Measurements from ENCODE around the gene RPEL1. TPM values are rescaled to one million over a fixed set of nuclear protein-coding genes. Genes with fewer than 3 reads are reported as not detected.

Gene RPEL1
- total and polyA plus RNA-seq, 2 of the 8 experiments (the other 6 are each of a cell fraction or from before 2014, with no cell fraction given): 0.12 TPM; not detected in 1

- Histone ChIP-seq H3K79me1 (ENCODE audit: low read depth, low read length) (no peaks in the 10 kb centered on the region), H3K4me2 (ENCODE audit: insufficient read depth in 1 of 2, low read depth in 2 of 2, low read length in 2 of 2) (no peak overlapping the region), H4K91ac (replicated peaks; ENCODE audit: insufficient read length, low read length) (no peak overlapping the region), H3K4me3 (ENCODE audit: extremely low read depth in 1 of 4, insufficient read depth in 2 of 4, low read depth in 3 of 4, low read length in 4 of 4) (no peak overlapping the region), H4K5ac (ENCODE audit: insufficient read length, low read depth, low read length) (no peak overlapping the region), H4K8ac (ENCODE audit: extremely low read depth, insufficient read depth, low read length) (no peak overlapping the region; the same call in 1 of the 2 replicates), H2BK120ac (replicated peaks; ENCODE audit: low read depth, low read length) (peak overlapping the region; percentile 2), H3K56ac (replicated peaks; ENCODE audit: insufficient read length, low read depth, low read length) (no peak overlapping the region), H3K4me1 (replicated peaks in 1 of 4; ENCODE audit: control insufficient read depth in 3 of 4, insufficient read depth in 4 of 4, low read length in 3 of 4) (peaks cover 0 to 18% (median 2%) of the 10 kb centered on the region in 4 experiments; a peak in 3 of 7 replicates), H2BK20ac (ENCODE audit: low read length) (peak overlapping the region; percentile 87; the same call in 1 of the 2 replicates), H2BK15ac (ENCODE audit: low read length) (no peak overlapping the region), H3K27me3 (replicated peaks in 1 of 4; ENCODE audit: control insufficient read depth in 3 of 4, extremely low read depth in 1 of 4, insufficient read depth in 3 of 4, low read length in 3 of 4) (no peaks in the 10 kb centered on the region; a peak in 1 of 7 replicates), H3K9ac (replicated peaks in 1 of 4; ENCODE audit: extremely low read depth in 1 of 4, low read depth in 3 of 4, low read length in 3 of 4) (no peak overlapping the region), H3K18ac (ENCODE audit: extremely low read depth, low read length) (no peak overlapping the region), H3K79me2 (ENCODE audit: control insufficient read depth in 1 of 2, insufficient read depth in 2 of 2, low read length in 2 of 2) (no peaks in the 10 kb centered on the region), H3K27ac (ENCODE audit: low read depth, low read length) (no peak overlapping the region), H3K14ac (ENCODE audit: insufficient read length) (no peak overlapping the region), H3K23me2 (ENCODE audit: low read depth, low read length) (no peaks in the 10 kb centered on the region), H4K20me1 (replicated peaks in 1 of 2; ENCODE audit: control insufficient read depth in 1 of 2, insufficient read depth in 2 of 2, low read length in 2 of 2) (no peaks in the 10 kb centered on the region), H2AFZ (ENCODE audit: low read length) (peak overlapping the region; percentile 63; the same call in 1 of the 2 replicates), H3K36me3 (ENCODE audit: control insufficient read depth in 2 of 4, insufficient read depth in 4 of 4, low read length in 3 of 4) (no peaks in the 10 kb centered on the region), H3K4ac (replicated peaks; ENCODE audit: insufficient read length, low read depth, low read length) (peak overlapping the region; percentile 3), H2BK5ac (ENCODE audit: low read depth, low read length) (peak overlapping the region; percentile 76; the same call in 1 of the 2 replicates), H3K9me3 (ENCODE audit: insufficient read depth in 2 of 2, low read depth in 1 of 2, low read length in 1 of 2) (no peaks in the 10 kb centered on the region), H2AK5ac (ENCODE audit: low read depth, low read length) (no peak overlapping the region), H2BK12ac (ENCODE audit: low read depth, low read length) (peak overlapping the region; percentile 70), H3K23ac (ENCODE audit: insufficient read length) (no peak overlapping the region)
- CTCF ChIA-PET (ENCODE audit: partially characterized antibody): no interaction called here
- POLR2A ChIA-PET (ENCODE audit: partially characterized antibody): interaction anchor here (2.3 kb wide), 1 partner anchor 29 kb away, joined by 11 read pairs; no protein-coding TSS in a partner anchor
- DNase-seq (ENCODE audit: low read depth in 1 of 2, low spot score in 2 of 2) (no peak), FAIRE-seq (no peak)
- 74% methylated on average over 7 of the region's 7 CpGs; no CpG with 5 or more reads in 1 of the 2 experiments for WGBS, 2 experiments (ENCODE audit: extremely low coverage in 1 of 2, insufficient coverage in 1 of 2, insufficient read length in 1 of 2, insufficient replicate concordance in 2 of 2, low coverage in 1 of 2, low lambda C conversion rate in 2 of 2, missing lambda C conversion rate in 1 of 2)
- TF ChIP-seq E2F6 (IDR thresholded peaks at IDR 0.05) (no peak), SIN3A (conservative IDR thresholded peaks at IDR 0.05 in 1 of 2, IDR thresholded peaks at IDR 0.05 in 1 of 2; ENCODE audit: low read depth in 1 of 2, low read length in 2 of 2) (no peak), RAD21 (IDR thresholded peaks at IDR 0.05 in 1 of 2, conservative IDR thresholded peaks at IDR 0.05 in 1 of 2; ENCODE audit: low read depth in 2 of 2, low read length in 2 of 2) (no peak), JUND (IDR thresholded peaks at IDR 0.05; ENCODE audit: low read length) (no peak), SIX5 (IDR thresholded peaks at IDR 0.05; ENCODE audit: low read depth, low read length) (no peak), RFX5 (IDR thresholded peaks at IDR 0.05; ENCODE audit: borderline replicate concordance, low read depth, low read length) (no peak), NRF1 (IDR thresholded peaks at IDR 0.05; ENCODE audit: low read depth, low read length) (no peak), SUZ12 (IDR thresholded peaks at IDR 0.05; ENCODE audit: low read length) (no peak), KDM1A (IDR thresholded peaks at IDR 0.05; ENCODE audit: borderline replicate concordance, low read length) (no peak), ZNF274 (IDR thresholded peaks at IDR 0.05; ENCODE audit: borderline replicate concordance, extremely low read depth, low read length) (no peak)
Observed at GRCh38 chr10:103232772-103233488, 12.8 kb upstream of the RPEL1 start.
